NCI-H1694 treated with DMSO at 0.1 percent for 48 hours (cell line): ENCODE data around the gene AGXT.

Experiments used
- DNase-seq: peaks from one replicate; lab custom pipeline; 2025; lab: John Stamatoyannopoulos, UW

The AGXT gene

DNA sequence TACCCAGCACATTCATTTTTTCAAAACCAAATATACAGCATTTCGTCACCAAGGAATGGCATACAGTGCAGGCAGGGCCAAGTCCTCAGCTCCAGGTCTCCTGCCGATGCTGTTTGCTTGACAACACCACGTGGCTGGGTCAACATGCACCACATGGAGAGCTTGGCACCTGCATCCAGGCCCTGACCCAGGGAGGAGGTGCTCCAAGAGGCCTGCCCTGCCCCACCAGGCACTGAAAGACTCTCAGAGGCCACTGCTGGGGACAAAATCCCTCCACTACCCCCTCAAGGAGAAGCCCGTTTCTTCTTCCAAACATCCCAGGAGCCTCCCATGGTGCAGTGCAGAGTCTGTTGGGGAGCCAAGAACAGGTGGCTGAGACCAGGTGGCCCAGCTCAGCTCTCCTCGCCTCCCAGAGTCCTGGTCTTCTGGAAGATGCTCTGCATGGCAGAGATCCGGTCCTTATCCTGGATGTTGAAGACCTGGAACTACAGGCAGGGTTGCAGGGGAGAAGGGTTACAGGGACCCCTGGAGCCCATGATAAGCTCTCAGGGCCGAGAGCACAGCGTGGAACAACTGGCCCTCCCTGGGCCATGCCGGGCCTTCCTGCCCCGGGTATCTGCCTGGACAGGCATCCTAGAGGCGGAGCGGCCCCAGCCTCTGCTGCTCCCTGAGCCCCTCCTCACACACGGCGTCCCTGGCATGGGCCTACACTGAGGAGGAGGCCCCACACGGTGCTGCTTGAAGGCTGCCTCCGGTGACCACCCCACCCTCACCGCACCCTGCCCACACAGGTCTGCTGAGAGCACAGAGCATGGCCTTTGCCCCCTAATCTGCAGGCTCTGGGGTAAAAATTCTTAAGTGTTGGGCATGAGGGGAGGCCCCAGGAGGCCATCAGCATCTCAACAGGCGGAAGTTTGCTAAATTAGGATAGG lies 18.3 kb downstream of the AGXT start:
- no peak for DNase-seq

DNA sequence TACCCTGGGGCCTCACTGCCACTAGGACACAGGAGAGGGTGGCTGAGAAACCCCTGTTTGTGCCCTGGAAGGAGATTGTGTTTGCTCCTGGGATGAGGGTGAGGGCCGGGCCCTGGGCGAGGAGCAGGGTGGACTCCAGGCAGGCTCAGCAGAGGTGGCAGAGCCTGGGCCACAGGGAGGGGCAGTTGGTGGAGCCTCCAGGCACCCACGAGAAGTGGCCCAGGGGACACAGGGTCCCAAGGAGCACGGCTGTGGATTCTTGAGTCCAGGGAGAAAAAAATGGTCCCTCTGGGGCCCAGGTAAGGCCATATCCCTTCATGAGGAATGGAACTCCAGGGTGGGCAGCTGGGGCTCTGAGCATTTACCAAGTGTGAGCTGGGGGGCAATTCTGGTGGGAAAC lies 19.0 kb downstream of the AGXT start:
- DNase-seq = no peak

DNA sequence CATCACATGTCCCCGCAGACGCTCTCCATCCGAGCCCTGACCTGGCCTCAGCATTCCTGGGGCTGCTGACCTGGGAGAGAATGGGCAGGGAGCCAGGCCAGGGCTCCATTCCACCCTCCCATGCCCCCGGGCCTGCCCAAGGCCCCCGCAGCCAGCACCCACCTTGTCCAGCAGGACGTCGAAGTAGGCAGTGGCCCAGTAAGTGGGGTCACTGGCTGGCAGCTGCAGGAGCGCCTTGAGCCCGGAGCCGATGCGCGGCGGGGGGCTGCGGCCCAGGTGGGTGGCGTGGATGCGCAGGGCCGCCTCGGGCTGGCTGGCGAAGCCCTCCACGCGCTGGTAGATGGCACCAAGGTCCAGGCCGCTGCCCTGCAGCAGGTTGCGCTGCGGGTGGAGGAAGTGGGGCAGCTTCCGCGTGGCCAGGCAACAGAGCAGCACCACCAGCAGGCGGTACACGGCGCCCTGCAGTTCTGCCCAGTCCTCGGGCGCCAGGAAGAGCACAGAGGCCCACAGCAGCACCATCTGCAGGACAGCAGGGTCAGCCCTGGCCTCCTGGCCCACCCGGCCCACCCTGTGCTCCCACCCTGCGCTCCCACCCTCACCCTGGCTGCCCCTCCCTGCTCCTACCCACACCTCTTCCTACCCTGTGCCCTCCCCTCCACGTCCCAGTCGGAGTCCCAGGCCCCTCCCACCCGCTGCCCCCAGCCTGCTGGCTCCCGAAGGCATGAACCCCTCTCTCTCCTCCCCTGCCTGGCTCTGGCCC lies 19.7 kb downstream of the AGXT start:
- no peak for DNase-seq

DNA sequence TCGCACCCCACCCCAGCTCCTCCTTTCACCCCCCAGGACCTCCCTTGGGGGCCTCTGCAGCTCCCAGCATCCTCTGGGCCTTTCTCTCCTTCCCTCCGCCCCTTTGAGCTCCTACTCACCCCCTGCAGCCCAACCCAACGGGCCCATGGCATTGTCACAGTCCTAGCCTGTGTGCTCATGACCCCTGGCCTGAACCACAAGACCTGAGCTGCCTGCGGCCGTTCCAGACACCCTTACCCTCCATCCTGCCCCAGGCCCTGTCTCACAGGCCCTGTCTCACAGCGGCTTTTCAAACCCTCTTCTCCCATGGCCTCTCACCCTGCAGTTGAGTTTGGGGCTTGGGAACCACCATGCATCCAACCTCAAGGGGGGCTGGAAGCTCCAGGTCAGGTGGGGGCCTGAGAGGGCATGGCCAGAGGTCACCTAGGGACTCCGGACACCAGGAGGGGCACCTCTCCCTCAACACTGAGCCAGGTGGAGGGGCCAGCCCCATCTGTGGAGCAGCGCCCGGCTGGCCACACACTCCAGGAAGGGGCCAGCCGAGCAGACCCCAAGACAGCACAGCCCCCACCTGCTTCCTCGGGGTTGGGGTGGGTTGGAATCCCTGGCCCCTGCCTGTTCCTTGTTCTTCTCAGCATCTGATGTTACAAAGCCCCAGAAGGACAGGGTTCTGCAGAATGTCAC lies 20.4 kb downstream of the AGXT start:
- DNase-seq = no peak

DNA sequence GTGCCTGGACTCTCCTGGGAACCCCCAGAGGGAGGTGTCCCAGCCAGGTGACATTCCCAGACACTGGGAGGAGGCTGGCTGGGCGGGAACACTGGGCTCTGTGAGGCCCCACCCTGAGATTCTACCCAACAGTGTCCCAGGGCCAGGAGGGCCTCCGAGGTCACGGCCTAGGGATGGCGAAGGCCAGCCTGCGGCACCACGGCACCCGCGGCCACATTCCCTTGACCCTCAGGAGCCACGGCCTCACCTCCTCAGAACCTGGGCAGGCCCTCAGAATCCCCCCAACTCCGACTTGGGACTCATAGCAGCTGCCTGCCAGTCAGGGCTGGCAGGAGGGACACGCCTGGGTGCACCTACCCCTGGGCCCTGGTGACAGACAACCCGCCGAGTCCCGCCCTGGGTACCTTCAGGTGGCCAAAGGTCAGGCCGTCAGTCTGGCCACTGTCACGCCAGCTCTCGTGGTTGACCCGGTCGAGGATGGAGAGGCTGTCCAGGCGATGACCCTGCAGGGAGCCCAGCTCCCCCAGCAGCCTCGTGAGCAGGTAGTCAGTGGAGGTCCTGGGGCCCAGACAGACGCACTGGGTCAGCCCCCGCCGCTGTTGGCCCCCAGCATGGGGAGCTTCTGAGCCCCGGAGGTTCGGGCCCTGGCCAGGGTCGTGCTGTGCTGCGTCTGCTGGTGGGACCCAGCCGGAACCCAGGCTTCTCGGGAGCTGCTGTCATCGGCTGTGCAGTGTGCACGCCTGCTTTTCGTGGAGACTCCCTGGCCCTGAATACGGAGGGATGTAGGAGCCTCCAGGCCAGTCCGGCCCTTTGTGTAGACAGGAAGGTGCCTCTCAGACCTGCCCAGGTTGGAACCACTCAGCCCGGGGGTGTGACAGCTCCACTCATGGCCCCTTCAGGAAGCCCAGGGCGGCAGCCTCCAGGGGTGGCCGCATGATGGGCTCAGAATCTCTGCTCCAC lies 21.3 kb downstream of the AGXT start:
- no peak for DNase-seq

DNA sequence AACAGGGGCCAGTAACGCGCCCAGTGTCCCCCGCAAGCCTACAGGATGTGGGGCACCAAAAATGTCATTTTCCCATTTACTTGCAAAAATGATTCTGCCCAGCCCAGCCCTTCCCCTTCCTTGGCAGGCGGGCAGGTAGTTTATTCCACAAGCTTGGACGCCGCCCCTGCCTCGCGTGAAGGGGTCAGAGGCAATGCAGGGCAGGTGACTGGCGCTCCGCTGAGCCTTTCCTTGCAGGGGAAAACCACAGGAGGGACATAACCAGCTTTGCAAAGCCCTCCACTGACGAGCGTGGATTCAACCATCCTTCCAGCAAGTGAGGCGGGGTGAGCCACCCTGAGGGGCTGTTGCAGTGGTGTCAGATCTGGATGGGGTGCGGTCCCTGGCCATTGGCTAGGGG lies 22.1 kb downstream of the AGXT start:
- DNase-seq = no peak

DNA sequence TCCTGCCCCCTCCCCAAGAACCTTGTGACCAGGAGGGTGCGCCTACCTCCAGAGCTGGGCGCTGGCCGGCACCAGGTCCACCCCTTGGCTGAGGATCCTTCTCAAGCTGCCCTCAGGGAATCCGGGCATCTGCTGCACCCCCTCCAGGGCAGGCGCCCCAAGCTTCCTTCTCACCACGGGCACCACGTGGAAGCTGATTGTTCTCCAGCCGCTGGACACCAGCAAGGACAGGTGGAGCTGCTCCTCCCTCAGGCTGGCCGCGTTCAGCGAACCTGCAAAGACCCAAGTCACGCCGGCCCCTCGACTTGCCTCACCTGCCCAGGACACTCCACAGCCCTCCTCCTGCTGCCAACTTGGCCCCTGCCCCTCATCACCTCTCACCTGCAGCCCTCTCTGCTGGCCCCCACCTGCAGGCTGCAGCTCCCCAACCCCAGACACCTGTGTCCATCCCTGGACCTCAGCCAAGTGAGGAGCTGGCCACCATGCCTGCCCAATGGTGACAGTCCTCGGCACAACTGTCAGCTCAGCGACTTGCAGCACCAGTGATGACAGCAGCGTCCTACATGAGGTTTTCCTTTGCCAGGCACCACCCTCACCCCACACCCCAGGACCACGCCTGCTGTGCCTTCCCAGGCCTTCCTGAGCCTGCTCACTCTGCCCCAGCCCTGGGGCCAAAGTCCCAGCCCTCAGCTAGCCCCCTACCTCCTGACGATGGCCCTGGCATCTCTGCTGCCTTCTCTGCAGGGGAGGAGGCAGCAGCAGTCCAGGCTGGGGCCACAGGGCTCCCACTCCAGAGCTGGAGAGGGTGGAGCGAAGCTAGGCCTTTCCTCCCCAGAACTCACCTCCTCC lies 23.1 kb downstream of the AGXT start:
- no peak for DNase-seq

DNA sequence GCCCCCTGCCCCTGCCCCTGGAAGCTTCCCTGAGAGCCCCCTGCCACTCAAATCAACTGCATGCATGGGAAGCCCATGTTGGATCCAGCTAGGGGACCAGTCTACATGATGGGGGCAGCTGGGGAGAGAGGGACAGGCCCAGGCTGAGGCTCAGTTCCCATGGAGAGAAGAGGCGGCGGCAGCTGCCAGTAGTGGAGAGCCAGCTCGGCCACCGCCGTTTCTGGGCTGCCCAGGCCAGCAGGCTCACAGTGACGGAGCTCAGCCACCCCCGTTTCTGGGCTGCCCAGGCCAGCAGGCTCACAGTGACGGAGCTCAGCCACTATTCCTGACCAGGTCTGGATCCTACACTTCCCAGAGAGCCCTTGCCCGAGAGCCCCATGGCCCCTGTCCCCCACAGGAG lies 23.7 kb downstream of the AGXT start:
- DNase-seq = no peak

DNA sequence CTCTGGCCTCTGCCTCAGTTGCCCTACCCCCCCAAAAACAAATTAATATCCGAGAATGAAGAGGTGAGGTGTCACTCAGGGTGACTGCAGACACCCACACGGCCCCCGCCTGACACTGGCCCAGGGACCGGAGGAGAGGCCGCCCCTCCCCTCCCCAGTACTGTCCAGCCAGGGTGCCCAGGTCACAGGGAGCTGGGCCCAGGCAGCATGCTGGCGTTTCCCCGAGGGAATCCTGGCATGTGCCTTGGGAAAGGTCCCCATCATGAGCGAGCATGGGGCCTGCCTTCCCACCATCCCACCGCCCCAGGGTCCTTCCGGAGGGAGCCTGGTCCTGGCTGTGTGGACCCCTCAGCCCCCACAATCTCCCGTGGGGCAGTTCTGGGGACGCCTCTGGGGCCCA lies 24.3 kb downstream of the AGXT start:
- no peak for DNase-seq

DNA sequence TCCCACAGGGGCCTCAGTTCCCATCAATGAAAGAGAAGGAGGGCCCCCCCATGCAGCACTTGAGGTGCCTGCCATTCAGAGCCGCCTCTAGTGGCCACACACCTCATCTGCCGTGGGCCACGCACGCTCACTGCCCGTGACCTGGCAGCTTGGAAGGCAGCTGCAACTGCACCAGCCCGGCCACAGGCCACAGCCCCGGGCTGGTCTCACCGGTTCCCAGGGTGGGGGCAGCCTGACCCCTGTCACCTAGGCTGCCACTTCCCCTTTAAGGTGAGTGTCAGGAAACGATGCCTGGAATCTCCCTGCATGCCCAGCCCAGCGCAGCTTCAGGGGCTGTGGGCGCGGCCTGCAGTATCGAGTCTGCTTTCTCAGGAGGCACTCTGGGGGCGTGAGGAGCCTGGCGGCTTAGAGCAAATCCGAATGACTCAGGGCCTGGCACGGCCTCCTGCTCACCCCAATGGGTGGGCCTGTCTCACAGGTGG lies 24.8 kb downstream of the AGXT start:
- no peak for DNase-seq

DNA sequence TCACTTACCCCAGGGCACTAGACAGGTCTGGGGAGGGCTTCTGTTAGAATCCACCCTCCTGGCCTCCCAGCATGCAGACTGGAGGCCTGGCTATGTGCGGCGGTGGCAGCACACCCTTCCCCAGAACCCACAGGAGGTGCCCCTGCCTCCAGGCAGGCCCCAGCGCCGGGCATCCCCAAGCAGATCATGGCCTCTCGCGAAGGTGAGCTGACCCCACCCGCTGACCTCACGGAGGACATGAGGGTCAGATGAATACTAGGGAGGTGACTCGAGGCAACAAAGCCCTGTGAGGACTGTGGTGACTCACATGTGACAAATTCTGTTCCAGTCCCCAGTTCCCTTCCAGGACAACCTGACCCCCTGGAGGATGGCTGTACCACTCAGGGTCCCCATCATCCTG lies 25.4 kb downstream of the AGXT start:
- DNase-seq = no peak

DNA sequence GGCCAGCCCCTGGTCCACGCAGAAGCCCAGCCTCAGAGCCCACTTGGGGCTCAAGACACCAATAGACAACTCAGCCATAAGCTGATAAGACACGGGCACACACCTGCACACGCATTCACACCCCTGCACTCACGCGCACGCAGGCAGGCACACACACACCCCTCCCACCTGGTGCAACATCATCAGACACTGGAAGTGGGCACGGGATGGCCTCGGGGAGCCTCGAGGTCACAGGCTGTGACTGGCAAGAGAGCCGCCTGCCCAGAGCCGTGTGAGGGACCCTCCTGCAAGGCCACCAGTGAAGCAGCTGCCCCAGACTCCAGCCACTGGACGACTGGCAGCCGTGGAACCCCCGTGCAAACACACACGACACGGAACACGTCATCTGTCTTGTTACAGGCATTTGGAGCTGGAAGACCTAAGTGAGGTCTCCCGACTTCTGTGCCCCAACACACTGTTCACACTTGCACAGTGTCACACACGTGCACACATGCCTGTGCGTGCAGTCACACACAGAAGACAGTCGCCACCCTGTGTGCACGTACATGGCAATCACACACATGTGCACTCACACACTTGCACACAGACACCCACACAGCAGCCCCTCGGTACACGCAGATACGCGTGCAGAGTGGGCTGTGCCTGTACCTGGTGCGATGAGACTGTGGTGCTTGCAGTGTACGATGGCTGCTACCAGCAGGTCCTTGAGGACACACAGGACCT lies 26.4 kb downstream of the AGXT start:
- no peak for DNase-seq

DNA sequence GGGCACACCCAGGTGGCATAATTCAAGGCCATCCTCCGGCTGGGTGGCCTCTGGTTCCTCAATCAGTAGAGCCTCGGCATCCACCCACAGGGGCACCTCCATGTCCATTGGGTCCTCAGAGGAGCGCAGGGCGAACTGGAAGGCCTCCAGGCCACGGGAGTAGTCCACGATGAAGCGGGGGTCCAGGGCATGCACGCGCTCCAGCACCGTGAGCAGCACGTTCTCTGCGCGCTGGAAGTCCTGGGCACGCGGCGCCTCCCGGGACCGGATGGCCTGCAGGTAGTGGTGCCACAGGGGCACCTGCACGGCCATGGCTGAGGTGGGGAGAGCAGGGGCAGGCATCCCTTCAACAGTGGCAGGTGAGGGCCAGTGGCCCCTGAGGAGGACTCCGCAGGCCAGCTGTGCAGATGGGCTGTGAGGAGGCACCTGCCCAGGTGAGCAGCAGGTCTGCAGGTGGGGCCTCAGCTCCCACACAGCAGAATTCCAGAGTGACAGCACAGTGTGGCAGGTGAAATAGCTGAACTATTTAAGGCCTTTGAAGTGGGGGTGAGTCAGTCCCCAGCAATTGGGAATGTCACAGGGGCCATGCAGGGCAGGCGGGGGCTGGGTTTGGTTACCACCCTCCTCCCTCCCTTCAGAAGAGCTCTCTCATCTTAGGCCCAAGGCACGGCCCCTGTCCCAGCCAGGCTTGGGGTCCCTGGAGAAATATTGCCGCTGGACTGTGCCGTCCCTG lies 27.2 kb downstream of the AGXT start, which contains the start of gene MAB21L4:
TSS of gene MAB21L4 (minus strand) at position 501 of the 733 bp plus-strand sequence. CDS start at position 342, 159 bp downstream.
- DNase-seq = no peak

DNA sequence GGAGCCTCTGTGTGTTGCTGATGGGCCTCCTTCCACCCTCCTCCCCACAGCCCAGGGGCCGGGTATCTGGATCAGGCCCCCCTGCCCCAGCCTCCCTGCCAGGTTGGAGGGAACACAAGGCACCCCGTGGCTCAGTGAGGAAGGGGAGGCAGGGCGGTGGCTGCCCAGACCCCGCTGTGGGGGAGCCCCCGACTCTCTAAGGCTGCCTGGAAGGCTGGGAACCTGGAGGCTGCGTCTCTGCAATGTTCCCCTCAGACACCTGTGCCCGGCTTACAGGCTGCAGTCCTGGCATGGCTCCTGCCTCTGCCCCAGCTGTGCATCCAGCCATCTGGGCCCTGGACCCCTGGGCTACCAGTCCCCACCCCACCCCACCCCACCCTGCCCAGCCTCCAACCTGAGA lies 27.8 kb downstream of the AGXT start:
- no peak for DNase-seq

DNA sequence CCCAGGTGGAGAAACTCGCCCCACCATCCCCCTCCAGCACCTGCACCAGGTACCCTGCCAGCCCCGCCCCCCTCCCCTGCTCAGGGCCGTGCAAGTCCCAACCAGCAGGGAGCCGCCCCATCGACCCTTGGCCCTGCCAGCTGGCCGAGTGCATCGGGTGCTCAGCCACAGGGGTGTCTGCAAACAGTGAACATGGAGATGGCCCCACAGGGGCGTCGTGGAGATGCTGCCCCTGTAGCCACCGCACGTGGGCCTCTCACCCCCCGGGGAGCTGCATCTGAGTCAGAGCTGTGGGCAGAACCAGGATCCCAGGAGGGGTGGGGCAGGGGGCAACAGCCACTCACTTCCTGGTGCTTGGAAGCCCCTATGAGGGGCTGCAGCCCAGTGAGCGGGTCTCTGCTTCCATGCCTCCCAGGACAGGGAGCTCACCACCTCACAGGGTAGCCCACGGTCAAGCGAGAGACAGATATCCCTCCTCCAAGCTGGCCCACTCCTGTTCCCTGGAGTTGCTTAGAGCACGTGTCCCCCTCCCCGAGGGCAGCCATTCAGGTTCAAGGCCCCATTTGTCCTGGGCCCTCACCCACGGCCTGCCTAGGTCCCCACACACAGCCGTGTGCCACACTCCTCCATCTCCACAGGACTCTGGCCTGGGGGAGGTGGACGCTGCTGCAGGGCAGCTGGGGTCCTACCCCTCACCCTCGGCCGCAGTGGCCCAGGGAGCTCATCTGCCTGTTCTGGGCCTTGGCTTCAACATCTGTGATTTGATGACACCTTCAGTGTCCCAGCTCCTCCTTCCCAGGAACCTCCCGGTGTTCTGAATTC lies 28.5 kb downstream of the AGXT start:
- no peak for DNase-seq

DNA sequence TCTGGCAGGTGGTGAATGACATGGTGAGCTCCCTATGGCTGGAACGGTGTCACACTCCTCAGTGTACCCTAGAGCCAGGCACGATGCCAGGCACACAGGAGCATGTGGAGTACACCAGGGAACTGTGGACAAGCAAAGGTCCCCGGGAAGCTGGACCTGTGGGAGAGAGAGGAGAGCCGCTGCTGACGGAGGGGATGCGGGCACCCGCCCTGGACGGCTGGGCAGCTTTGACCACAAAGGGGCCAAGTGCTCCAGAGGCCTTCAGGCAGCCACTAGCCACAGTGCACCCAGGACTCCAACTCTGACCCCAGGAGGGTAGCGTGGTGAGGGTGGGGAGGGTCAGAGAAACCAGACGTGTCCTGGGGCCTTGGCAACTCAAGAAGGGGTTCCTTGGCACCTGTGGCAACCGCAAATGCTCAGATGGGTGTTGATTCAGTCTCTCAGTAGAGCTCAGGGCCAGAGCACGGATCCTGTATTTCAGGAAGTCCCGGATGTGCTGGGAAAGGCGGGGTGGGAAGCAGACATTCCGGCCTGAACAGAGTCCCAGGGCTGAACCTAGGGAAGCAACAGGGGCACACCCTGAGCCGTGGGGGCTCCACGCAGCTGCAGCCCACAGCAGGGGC lies 29.6 kb downstream of the AGXT start:
- no peak for DNase-seq

DNA sequence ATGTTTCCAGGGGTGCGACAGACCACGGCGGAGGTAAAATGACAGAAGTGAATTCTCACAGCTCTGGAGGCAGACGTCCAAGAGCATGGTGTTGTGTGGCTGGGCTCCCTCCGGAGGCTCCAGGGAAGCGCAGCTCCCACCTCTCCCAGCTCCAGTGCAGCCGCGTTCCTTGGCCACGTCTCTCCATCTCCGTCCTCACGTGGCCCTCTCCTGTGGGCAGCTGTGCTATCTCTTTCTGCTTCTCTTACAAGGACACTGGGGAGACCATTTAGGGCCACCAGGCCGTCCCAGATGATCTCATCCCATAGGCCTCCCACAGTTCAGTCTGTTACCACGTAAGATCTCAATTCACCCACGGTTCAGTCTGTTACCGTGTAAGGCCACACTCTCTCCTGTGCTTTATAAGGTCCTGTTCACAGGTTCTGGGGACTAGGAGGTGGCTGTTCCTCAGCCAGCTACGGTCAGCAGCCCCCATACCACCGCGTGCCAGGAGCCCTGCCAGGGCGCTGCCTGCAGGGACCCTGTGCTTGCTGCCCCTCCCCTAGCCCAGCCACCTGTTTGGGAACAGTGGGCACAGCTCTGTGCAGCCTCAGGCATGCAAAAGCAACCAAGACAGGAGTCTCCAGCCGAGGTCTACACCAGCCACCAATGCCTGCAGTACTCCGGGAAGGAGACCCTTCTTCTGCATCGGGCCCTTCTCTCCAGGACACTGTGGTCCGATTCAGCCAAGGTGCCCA lies 30.3 kb downstream of the AGXT start:
- DNase-seq = no peak
